Measurements from ENCODE around the gene PPL.
A peak's percentile ranks its signal among the peaks of the same experiment; 100 is the strongest.
"Not testable (repeated sequence)": the region's sequence is repeated elsewhere in the genome, so short reads cannot be mapped to it uniquely, and the experiment has no call there.

The PPL gene

DNA sequence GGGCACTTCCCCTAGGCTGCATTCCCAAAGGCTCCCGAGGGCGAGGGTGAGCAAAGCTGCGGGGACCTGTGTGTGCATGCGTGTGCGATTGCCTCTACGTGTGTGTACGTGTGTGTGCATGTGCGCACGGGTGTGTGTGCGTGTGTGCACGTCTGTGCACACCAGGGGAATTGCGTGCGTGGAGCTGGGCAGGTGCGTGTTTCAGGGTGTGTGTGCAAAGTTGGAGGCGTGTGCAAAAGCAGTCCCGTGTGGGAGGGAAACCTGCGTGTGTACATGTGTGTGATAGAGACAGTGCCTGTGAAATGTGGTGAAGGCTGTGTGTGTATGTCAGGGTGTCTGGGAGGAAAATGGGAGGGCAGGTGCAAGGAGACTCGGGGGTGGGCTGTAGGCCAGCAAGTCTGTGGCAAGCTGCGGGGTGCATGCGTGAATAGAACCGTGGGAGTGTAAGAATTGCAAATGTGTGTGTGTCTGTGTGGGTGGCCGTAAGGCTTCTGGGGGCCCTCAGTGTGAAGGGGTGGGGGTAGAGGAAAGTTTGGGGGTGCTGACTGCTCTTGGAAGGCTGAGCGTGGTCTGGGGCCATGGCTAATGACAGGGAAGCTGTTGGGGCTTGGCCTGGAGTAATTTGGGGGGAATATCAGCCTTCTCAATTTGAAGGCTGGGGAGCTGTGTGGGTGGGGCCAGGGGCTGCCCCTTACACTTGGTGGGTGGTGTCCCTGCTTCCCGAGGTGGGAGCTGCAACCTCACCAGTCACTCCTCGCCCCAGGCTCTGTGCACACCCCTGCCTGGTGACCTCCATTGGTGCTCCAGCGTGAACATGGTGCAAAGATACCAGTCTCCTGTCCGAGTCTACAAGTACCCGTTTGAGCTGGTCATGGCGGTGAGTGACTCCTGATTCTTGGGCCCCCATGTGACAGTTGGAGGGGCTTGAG is 21.8 kb upstream of the PPL start:
- no peak for DNase-seq

DNA sequence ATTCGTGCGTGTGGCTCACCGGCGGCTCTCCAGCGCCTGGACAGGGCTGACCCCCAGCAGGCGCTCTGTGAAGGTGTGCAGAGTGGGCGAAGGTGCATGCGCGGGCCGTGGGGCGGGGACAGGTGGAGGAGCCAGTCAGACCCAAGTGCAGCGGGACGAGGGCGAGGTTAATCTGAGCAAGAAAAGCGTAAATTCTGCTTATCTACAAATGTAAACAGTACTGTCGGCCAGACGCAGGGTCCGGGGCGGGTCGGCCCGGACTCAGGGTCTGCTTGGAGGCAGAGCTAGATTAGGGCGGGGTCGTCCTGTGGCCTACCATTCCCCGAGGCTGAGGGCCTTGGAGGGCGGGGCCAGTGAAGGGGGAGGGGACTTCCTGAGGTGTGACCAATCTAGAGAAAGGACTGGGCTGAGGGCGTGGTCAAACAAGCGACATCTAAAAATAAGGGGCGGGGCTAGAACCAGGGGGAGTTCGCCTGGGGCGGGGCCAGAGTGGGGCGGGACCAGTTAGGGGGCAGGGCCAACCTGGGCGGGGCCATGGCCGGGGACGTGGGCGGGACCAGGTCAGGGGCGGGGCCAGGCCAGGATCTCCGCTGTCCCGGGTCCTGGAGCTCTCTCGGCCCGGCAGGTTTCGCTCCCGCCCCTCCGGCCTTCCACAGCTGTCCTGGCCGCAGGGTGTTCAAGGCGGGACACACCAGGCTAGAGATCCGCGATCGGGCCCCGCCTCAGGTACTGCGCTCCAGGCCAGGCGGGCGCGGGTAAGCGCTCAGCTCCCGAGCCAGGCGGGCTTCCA is 21.0 kb upstream of the PPL start, which contains the start of gene SEC14L5:
Gene SEC14L5, plus strand, starts transcription at position 611 of the 790 bp plus-strand sequence. CDS start 994 bp downstream, outside the sequence.
- DNase-seq, result peak; percentile 96

DNA sequence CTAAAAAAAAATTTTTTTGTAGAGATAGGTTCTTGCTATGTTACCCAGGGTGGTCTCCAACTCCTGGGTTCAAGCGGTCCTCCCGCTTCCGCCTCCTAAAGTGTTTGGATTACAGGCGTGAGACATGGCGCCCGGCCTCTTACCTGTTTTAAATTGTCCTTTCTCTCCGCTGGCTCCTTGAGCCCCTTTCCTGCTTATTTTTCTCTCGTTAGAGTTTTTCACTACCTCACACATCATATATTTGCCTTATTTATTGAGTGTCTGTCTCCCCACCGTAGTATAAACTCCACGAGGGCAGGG is 20.4 kb upstream of the PPL start:
- DNase-seq, result no peak

DNA sequence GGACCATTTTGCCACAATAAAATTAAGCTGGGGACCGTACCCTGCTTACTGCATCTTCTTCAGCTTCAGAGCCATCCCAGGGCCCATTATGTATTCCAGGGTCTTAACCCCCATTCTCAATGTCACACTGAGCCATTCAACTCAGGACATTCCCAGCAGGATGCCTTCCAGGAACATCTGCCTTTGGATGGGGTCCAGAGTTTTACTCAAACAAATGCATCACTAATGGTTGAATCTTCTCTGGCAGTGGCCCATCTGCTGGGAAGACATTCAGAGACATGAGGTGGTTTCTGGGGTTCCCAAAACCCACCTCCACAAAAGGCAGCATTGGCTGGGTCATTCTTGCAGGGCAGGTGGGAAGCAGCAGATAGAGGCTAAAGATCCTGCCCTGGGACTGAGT is 17.8 kb upstream of the PPL start:
- no peak for DNase-seq

DNA sequence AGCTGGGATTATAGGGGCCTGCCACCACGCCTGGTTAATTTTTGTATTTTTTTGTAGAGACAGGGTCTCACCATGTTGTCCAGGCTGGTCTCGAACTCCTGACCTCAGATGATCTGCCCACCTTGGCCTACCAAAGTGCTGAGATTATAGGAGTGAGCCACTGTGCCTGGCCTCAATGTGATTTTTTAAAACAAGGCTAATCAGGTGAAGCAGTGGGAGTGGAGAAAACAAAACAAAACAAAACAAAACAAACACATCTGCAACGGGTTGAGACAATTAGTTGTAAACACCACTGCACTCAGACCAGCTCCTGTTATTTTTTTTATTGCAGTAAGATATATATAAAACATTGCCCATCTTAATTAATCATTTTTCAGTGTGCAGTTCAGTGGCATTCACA is 14.6 kb upstream of the PPL start:
- not testable (repeated sequence) for DNase-seq

DNA sequence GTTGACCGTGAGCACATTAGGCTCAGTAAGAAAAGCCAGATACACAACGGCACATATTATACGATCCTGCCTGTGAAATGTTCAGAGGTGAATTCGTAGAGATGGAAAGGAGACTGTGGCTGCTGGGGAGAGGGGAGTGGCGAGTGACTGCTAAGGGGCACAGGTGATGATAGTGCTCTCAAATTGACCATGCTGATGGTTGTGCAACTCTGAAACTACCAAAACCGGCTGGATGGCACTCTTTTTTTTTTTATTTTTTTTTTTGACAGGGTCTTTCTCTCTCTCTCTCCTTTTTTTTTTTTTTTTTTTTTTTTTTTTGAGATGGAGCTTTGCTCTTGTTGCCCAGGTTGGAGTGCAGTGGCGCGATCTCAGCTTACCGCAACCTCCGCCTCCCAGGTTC is 13.0 kb upstream of the PPL start:
- no peak for DNase-seq

DNA sequence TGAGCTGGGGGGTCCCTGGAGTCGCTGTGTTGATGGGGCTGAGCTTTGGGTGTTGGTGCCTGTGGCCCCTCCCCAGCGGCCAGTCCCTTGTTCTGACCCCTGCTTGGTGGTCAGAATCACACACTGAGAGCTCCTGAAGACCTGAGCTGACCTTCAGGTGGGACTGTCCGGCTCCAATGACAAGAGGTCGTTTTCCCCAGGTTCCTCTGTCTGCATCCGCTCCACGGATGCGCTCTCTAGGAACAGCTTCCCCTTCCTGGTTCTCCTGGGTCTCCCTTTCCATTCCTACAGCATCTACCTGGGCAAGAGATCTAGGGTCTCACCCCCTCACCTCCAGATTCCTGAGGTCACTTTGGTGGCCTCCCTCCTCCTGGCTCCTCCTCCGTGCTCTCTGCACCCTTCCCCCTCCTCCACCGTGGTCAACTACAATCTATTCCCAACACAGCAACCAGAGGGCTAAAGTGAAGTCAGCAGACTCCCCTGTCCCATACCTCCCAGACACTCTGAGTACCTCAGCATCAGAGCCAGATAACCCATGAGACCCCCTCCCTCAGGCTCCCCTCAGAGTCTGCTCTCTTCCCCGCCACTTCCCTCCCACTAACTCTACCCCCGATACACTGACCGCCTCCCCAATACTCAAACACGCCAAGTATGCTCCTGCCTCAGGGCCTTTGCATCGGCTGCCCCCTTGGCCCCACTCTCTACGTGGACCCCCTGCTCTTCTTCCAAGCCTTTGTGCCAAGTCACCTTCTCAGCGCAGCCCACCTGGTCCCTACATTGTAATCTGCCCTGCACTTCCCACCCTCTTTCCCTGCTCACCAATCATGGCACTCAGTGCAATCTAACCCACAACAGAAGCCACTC is 12.2 kb upstream of the PPL start:
- DNase-seq, result no peak

DNA sequence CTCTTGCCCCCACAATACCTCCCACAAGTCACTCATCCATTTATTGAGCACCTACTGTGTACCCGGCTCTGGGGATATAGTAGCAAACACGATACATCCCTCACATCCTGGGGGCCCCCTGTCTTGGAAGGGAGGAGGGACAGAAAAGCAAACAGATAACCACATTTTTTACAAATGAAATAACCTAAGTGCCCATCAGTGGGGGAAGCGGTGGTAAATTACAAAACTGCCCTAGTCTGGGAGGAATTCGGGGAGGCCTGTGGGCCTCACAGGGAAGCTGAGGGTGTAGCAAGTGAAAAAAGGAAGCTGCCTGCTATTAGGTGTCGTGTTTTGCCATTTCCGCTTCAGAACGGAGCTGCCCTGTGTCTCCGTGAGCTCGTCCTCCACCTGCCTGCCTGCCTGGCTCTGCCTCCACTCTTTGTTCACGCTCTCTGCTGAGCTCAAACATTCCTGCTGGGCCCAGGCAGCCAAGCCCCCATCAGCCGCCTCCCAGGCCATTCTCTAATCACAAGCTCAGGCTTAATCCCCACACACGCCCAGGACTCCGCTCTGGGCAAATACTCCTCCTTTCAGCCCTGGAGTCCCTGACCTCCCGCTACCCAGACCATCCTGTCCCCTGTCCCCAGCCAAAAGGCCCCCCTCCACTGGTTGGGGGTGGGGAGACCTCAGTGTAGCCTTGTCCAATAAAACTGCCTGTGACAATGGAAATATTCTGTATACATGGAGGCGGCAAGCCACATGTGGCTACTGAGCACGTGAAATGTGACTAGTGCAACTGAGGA is 11.0 kb upstream of the PPL start:
- no peak for DNase-seq

DNA sequence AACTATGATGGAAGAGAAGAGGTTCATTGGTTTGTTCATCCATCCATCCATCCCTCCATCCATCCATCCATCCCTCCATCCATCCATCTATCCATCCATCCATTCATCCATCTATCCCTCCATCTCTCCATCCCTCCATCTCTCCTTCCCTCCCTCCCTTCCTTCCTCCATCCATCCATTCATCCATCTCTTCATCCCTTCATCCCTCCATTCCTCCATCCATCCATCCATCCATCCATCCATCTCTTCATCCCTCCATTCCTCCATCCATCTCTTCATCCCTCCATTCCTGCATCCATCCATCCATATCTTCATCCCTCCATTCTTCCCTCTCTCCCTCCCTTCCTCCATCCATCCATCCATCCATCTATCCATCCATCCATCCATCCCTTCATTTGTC is 10.0 kb upstream of the PPL start:
- DNase-seq, result no peak

DNA sequence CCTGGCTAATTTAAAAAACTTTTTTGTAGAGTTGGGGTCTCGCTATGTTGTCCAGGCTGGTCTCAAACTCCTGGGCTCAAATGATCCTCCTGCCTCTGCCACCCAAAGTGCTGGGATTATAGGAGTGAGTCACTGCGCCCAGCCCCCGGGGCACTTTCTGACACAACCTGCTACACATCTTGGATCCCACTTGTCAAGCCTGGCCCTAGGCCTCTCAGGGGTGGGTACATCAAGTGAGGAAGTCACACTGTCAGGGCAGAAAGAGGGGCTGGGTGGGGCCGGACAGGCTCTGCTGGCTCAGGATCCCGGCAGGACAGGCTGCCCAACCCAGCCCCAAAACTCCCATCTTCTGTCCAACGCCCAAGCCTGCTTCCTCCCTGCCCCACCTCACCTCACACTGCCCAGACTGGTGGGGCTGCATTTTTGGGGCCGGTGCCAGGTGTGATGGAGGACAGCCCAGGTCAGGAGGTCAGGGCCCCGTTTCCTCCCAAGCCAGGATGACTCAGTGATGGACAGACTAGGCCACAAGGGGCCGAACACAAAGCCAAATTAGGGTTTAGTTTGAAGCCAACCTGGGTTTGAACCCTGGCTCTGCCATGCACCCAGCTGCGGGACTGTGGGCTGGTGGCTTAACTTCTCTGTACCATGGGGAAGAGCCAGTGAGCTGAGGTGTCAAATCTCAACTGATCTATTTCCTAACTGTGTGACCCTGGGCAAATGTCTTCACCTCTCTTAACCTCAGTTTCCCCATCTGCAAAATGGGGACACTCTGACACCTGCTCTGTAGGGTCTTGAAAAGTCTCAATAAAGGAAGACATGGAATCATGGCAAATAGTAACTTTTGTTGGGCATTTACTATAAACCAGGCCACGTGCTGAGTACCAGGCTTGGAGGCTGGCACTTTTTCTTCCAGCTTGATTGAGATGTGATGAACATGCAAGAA is 8.9 kb upstream of the PPL start:
- no peak for DNase-seq

DNA sequence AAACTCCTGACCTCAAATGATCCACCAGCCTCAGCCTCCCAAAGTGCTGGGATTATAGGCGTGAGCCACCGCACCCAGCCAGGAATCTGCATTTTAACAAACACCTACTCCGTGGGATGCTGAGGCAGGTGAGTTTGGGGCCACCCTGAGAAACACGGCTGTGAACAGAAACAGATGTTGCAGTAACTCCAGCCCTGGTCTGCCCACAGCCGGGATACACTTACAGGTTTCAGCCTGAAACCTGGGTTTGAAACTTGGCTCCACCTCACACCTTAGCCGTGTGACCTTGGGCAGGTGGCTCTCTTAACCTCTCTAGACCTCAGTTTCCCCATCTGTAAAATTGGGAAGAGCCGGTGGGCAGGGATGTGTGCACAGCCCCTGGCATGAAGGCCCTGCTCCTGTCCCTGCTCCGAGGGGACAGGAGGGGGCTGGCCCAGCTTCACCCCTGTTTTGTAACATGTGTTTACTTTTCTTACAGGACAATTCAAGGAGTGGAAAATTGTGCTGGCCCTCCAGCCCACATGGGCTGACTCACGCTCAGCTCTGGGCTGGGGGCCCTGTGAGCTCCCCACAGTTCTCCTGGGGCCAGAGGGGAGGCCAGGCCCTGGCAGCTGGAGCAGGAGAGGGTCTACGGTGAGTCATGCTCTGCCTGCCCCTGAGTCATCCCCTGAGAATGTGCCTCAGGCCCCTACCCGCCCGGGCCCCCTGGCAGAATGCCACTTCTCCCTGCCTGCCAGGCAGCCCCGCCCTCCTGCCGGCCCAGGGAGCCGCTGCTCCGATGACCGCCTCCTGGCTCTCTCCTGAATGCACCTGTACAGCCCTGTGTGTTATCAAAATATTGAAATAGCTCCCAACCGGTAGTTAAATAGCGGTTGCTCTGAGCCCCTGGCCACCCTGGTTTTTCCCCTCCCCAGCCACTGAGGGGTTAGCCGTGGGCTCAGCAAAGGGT is 7.7 kb upstream of the PPL start:
- peak; percentile 41 for DNase-seq

DNA sequence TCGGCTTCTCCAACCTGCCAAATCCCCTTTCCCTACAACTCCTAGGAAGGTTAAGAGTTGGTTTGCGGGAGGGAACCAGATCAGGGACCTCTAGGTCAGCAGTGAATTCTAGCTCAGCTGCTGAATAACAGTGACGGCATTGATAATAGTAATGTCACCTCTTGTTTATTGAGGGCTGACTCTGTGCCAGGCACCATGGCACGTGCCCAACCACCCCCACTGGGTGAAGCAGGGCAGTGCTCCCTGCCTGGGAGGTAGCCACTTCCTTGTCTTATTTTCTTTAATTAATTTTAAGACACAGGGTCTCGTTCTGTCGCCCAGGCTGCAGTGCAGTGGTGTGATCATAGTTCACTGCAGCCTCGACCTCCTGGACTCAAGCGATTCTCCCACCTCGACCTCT is 5.5 kb upstream of the PPL start:
- DNase-seq, result no peak

DNA sequence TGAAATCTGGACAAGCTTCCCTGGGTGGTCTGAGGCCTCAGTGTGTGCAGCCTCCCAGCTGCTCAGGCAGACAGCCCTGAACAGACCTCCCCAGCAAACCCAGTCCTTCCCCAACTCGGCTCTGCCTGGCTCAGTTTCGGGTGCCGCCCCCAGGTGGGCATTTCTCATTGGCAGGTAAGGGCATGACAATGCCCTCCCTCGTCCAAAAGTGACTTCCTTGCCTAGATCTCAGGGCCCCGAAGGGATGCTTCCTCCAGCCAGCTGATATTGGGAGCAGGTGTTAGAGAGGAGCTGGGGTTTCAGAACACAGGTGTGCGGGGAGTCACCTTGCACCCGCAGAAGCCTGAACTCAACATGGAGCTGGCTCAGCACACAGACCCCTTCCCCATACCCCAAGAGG is 3.8 kb upstream of the PPL start:
- no peak for DNase-seq

DNA sequence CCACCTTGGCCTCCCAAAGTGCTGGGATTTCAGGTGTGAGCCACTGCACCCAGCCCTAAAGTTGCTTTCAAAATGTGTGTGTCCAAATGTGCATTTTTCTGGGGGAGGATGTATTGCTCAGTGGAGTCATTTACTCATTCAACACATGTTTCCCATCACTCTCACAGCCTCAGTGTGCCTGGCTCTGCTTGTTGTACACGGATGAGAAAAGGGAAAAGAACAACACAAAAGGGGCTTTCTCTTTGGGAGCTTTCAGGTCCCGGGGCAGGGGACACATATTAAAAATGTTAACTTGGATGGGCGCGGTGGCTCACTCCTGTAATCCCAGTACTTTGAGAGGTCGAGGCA is 1.7 kb upstream of the PPL start:
- no peak for DNase-seq

DNA sequence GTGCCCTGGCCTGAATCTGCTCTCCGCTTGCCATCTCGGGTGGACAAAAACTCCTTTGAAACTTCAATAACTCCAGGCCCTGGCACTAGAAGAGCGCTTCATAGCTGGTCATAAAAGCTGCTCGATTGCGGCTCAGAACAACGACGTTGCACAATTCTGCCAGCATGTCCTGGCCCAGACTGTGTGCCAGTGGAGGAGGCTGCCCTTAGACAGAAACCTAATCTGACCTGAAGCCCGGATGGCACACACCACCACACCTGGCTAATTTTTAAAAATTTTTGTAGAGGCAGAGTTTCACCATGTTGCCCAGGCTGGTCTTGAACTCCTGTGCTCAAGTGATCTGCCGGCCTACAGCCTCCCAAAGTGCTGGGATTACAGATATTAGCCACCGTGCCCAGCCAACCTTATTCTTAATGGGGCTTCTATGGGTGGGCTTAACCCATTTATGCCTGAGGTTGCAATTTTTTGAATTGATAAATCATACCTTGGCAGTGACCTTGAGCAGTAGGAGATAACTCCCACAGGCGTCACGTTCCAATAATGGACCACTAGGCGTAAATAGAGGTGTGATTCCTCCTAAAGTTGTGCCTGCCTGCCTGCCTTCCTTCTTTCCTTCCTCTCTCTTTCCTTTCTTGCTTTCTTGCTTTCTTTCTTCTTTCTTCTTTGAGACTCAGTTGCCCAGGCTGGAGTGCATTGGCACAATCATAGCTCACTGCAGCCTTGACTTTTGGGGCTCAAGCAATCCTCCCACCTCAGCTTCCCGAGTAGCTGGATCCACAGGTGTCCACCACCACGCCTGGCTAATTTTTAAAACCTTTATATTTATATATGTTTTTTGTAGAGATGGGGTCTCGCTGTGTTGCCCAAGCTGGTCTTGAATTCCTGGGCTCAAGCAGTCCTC is 1.1 kb upstream of the PPL start:
- DNase-seq, result no peak

DNA sequence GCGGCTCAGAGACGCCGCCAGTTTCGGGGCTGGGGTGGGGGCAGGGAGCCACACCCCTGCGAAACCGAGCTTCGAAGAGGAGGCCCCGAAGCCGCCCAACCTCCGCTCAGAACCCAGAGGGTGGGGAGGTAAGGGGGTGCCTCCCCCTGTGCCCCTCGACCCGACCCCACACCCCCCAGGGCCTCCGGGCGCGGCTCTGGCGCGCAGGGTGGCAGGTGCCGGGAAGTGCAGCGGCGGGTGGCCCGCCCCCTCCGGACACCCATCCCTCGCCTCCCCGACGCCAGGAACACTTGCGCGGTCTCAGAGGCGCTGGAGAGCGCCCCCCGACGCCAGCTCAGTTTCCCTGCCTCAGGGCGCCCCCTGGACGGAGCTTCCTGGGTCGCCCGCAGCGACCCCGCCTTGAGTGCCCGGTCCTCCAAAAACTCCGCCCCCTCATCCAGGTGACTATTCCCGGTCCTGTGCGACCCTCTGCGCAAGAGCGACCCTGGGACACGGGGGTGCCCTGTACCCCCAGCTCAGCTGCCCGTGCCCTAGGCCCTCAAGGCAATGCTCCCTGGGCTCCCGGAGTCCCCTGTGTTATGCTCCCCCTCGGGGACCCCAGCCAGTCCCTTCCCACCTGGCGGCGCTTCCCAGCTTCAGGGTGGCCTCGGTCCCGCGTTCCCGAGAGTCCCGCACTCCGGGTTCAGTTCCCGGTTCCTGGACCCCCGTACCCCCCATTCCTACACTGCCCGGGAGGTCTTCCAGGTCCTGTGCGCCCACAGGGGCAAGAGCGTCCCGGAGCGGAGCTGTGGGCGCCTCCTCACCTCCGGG is 562 bp downstream of the PPL start:
- DNase-seq, result no peak

DNA sequence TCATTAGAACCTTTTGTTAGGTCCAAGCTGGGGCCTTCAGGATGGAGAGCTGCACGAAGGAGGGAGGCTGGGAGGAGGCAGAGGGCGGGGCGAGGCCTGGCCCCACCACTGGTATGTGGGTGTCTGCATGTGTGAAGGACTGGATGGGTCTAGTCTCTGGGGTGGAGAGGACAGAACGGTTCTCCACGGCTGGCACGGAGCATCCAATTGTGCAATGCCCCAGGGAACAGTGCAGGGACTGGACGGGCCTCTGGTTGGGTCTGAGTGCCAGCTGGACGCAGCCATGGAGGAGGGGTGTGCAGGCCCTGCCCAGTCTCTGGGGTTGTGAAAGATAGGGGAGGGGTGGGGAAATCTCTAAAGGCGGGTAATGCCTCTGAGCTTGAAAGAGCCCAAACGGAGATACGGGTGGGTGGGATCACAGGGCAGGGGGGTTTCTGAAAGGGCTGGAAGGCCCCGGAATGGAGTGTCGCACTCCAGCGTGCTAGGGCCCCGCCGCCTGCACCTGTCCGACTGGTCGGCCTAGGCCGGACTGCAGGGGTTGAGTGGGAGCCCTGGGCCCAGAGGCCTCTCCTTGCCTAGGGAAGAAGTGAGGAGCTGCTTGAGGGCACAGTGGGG is 1.6 kb downstream of the PPL start:
- DNase-seq, result no peak

DNA sequence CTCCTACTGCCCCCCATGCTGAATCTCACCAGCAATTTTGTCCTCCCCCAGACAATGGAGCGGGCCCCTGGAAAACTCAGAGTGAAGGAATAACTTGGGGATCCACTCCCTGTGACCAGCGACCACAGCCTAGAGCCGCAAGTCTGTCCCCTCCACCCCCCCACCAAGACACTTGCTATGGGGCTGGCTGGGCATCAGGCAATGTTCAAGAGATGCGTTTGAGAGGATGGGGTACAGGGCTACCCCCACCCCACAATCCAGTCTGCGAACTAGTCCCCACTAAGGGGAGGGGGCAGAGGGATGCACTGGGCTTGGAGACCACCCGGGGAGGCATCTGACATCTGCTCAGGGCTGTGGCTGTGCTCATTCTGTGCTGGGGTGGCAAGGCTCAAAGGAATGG is 2.4 kb downstream of the PPL start:
- DNase-seq, result no peak
